ENCODE measurements around the gene CAB39.

GRCh38 chr2:230746213-230746612, 33.6 kb downstream of the CAB39 start:
- TF ChIP-seq CTCF (IDR thresholded peaks at IDR 0.05): no peak
- no peak for TF ChIP-seq EZH2 (IDR thresholded peaks at IDR 0.05)

Data from neural progenitor cell (in vitro differentiated cells).